SK-N-SH treated with all-trans-retinoic acid at 6 μM for 48 hours (cell line): ENCODE data around the gene STRA8.

Experiments used
- ATAC-seq: fragments of 200-7000 bp; cut with Tn5 transposase; 3 replicates; pipeline ENCODE4 v1.9.1; 2020; ENCODE audit warnings: mild to moderate bottlenecking, moderate library complexity
- CSDC2 ChIP-seq: fragments of 250-450 bp; sonication (Bioruptor Pico); IDR thresholded peaks from 2 replicates; pipeline ENCODE4 v1.5.0; 2020; ENCODE audit warnings: mild to moderate bottlenecking, moderate library complexity
- ESRRG ChIP-seq: fragments of 250-450 bp; sonication (Bioruptor Pico); IDR thresholded peaks from 2 replicates; pipeline ENCODE4 v1.6.1; 2021; ENCODE audit warnings: mild to moderate bottlenecking
- GLIS3 ChIP-seq: fragments of 250-450 bp; sonication (Bioruptor Pico); IDR thresholded peaks from 2 replicates; pipeline ENCODE4 v1.5.0; 2020; ENCODE audit warnings: mild to moderate bottlenecking, moderate library complexity
- ISL1 ChIP-seq: fragments of 250-450 bp; sonication (Bioruptor Pico); IDR thresholded peaks from 2 replicates; pipeline ENCODE4 v2.1.2; 2022; ENCODE audit warnings: mild to moderate bottlenecking, moderate library complexity
- OSR1 ChIP-seq: fragments of 250-450 bp; sonication (Bioruptor Pico); IDR thresholded peaks from 2 replicates; pipeline ENCODE4 v1.8.0; 2022; ENCODE audit warnings: moderate library complexity, mild to moderate bottlenecking, inconsistent platforms
- PATZ1 ChIP-seq: fragments of 250-450 bp; sonication (Bioruptor Pico); IDR thresholded peaks from 2 replicates; pipeline ENCODE4 v1.8.0; 2020; ENCODE audit warnings: mild to moderate bottlenecking, moderate library complexity, borderline replicate concordance
- PPARA ChIP-seq: fragments of 250-450 bp; sonication (Bioruptor Pico); IDR thresholded peaks from 2 replicates; pipeline ENCODE4 v1.5.0; 2020; ENCODE audit warnings: mild to moderate bottlenecking, borderline replicate concordance
- RARB ChIP-seq: fragments of 250-450 bp; sonication (Bioruptor Pico); IDR thresholded peaks from 2 replicates; pipeline ENCODE4 v1.8.0; 2021; ENCODE audit warnings: mild to moderate bottlenecking, moderate library complexity
- SNAI2 ChIP-seq: fragments of 250-450 bp; sonication (Bioruptor Pico); IDR thresholded peaks from 2 replicates; pipeline ENCODE4 v1.5.0; 2020; ENCODE audit warnings: mild to moderate bottlenecking, moderate library complexity
- TCF4 ChIP-seq: fragments of 250-450 bp; sonication (Bioruptor Pico); IDR thresholded peaks from 2 replicates; pipeline ENCODE4 v1.8.0; 2021; ENCODE audit warnings: mild to moderate bottlenecking, moderate library complexity, borderline replicate concordance
- TOX ChIP-seq: fragments of 250-450 bp; sonication (Bioruptor Pico); IDR thresholded peaks from 2 replicates; pipeline ENCODE4 v1.8.0; 2021; ENCODE audit warnings: mild to moderate bottlenecking, moderate library complexity, borderline replicate concordance
- ZC3H10 ChIP-seq: fragments of 250-450 bp; sonication (Bioruptor Pico); IDR thresholded peaks from 2 replicates; pipeline ENCODE4 v1.5.1; 2021; ENCODE audit warnings: mild to moderate bottlenecking, moderate library complexity
- ZFP3 ChIP-seq: fragments of 250-450 bp; sonication (Bioruptor Pico); IDR thresholded peaks from 2 replicates; pipeline ENCODE4 v1.5.0; 2020; ENCODE audit warnings: mild to moderate bottlenecking, moderate library complexity
- ZFP30 ChIP-seq: fragments of 450-650 bp; formaldehyde crosslinking; IDR thresholded peaks from 2 replicates; pipeline ENCODE4 v1.5.0; 2022; ENCODE audit warnings: mild to moderate bottlenecking, moderate library complexity
- ZNF565 ChIP-seq: fragments of 450-650 bp; formaldehyde crosslinking; conservative IDR thresholded peaks from 2 replicates; pipeline ENCODE4 v1.5.0; 2020; ENCODE audit warnings: low read depth, mild to moderate bottlenecking, moderate library complexity
- ZNF70 ChIP-seq: fragments of 450-650 bp; formaldehyde crosslinking; IDR thresholded peaks from 2 replicates; pipeline ENCODE4 v1.5.0; 2020; ENCODE audit warnings: mild to moderate bottlenecking, moderate library complexity
- TF ChIP-seq, protein P1 (sequence below): fragments of 250-450 bp; sonication (Bioruptor Pico); IDR thresholded peaks from 2 replicates; pipeline ENCODE4 v1.5.1; 2021; ENCODE audit warnings: mild to moderate bottlenecking, moderate library complexity
- TF ChIP-seq, protein P2 (sequence below): fragments of 250-450 bp; sonication (Bioruptor Pico); IDR thresholded peaks from 2 replicates; pipeline ENCODE4 v1.5.1; 2020; ENCODE audit warnings: low read depth, mild to moderate bottlenecking, moderate library complexity

The STRA8 gene

DNA sequence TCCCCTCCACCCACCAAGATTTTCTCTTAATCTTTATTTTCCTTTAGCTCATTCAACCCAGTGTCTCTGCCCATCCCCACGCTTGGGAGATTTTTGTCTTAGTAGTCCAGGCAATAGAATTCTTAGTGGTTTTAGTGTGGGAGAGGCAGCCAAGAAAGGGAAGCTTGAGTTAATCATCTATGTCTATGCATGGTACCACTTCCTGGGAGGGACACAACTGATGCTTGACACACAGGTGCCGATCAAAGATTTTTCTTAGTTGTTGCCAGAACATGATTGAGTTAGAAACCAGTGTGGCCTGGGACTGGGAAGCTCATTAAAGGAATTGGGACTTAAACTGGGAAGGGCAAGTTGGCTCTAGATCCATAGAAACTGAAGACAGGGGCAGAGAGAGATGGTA is 3.1 kb downstream of the STRA8 start:
- no peak for ATAC-seq
- TF ChIP-seq ZNF565 (no peak), TCF4 (CRISPR knock-in tag) (no peak), SNAI2 (no peak), PPARA (CRISPR knock-in tag) (no peak), OSR1 (CRISPR knock-in tag) (no peak), PATZ1 (CRISPR knock-in tag) (no peak), ZFP3 (no peak)
- TF ChIP-seq, protein P1, sequence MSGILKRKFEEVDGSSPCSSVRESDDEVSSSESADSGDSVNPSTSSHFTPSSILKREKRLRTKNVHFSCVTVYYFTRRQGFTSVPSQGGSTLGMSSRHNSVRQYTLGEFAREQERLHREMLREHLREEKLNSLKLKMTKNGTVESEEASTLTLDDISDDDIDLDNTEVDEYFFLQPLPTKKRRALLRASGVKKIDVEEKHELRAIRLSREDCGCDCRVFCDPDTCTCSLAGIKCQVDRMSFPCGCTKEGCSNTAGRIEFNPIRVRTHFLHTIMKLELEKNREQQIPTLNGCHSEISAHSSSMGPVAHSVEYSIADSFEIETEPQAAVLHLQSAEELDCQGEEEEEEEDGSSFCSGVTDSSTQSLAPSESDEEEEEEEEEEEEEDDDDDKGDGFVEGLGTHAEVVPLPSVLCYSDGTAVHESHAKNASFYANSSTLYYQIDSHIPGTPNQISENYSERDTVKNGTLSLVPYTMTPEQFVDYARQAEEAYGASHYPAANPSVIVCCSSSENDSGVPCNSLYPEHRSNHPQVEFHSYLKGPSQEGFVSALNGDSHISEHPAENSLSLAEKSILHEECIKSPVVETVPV (CRISPR knock-in tag), result no peak
- TF ChIP-seq, protein P2, sequence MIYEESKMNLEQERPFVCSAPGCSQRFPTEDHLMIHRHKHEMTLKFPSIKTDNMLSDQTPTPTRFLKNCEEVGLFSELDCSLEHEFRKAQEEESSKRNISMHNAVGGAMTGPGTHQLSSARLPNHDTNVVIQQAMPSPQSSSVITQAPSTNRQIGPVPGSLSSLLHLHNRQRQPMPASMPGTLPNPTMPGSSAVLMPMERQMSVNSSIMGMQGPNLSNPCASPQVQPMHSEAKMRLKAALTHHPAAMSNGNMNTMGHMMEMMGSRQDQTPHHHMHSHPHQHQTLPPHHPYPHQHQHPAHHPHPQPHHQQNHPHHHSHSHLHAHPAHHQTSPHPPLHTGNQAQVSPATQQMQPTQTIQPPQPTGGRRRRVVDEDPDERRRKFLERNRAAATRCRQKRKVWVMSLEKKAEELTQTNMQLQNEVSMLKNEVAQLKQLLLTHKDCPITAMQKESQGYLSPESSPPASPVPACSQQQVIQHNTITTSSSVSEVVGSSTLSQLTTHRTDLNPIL (CRISPR knock-in tag), result no peak
- TF ChIP-seq, all 23 proteins: peak for 0

DNA sequence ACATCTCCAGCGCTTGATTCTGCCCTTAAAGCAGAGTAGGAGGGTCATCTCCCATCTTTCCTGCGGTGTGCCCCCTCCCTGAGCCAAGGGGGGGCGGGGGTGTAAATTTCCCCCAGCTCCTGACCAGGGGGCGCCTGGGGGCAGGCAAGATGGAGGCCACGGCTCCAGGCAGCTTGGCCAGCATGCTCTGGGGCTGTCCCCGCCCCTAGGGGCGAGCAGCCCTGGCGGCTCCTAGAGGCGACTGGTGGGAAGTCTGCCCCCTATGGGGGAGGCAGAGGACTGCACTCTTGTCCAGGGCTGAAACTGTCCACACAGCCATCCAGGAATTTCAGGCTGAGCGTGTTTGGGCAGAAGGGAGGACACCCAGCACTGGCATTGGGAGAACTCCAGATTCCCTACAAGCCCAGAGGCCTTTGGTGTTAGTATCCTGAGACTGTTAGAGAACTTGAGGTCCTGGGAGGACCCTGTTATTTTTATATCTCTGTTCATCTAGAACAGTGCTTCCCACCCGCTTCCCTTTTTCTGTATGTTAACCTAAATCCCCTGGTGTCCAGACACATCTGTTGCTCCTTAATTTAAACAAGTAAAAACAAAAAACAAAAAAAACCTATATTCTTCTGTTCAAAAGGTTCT is 4.6 kb downstream of the STRA8 start:
- ATAC-seq, result peak; percentile 60; the same call in 2 of the 3 replicates
- no peak for TF ChIP-seq ISL1
- TF ChIP-seq, all 23 proteins: peak for 0

- ATAC-seq, result no peak
- TF ChIP-seq SNAI2 (no peak), ESRRG (CRISPR knock-in tag) (no peak), ZFP3 (no peak), ZC3H10 (no peak), TOX (CRISPR knock-in tag) (no peak)
- TF ChIP-seq, all 23 proteins: peak for 0
These were observed 5.6 kb downstream of the STRA8 start for GRCh38 chr7:135239263-135239662.

DNA sequence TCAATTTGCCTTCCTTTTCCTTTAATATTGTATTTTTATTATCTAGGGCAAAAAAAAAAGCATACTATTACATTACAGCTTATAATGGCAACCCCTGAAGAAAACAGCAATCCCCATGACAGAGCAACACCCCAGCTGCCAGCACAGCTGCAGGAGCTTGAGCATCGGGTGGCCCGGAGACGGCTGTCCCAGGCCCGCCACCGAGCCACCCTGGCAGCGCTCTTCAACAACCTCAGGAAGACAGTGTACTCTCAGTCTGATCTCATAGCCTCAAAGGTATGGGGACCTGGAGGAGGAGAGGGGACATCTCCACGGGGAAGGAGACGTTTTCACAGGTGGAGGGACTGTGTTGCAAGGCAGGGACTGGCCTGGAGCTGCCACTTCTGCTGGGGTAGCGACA is 6.8 kb downstream of the STRA8 start:
- no peak for TF ChIP-seq RARB (CRISPR knock-in tag)
- TF ChIP-seq GLIS3, result no peak
- no peak for TF ChIP-seq ZFP3
- TF ChIP-seq PPARA (CRISPR knock-in tag), result no peak
- no peak for TF ChIP-seq PATZ1 (CRISPR knock-in tag)
- TF ChIP-seq TOX (CRISPR knock-in tag), result no peak
- TF ChIP-seq, protein P1 (CRISPR knock-in tag), result no peak
- no peak for TF ChIP-seq CSDC2 (CRISPR knock-in tag)
- TF ChIP-seq, protein P2 (CRISPR knock-in tag), result no peak
- TF ChIP-seq ZNF70, result no peak
- no peak for TF ChIP-seq ZFP30 (CRISPR knock-in tag)
- no peak for TF ChIP-seq ESRRG (CRISPR knock-in tag)
- no peak for TF ChIP-seq TCF4 (CRISPR knock-in tag)
- no peak for ATAC-seq
